HG03460 (cell line): ENCODE data around the gene HCFC1.

Experiments
- ATAC-seq: cut with Tn5 transposase; IDR thresholded peaks from one replicate; pipeline ENCODE4 v1.9.1; 2021; ENCODE audit not compliant: unreplicated experiment

The HCFC1 gene

GRCh38 chrX:153959649-153960048 is 12.0 kb downstream of the HCFC1 start:
- ATAC-seq: no peak

GRCh38 chrX:153958605-153959004 is 13.0 kb downstream of the HCFC1 start:
- ATAC-seq: no peak

- ATAC-seq: no peak
Measured at GRCh38 chrX:153957224-153957623, 14.4 kb downstream of the HCFC1 start.

- ATAC-seq: no peak
Measured at GRCh38 chrX:153956044-153956907, 15.3 kb downstream of the HCFC1 start.

- ATAC-seq: no peak
Measured at GRCh38 chrX:153955228-153955732, 16.3 kb downstream of the HCFC1 start.

- no peak for ATAC-seq
Measured at GRCh38 chrX:153954558-153955227, 16.9 kb downstream of the HCFC1 start.

- ATAC-seq: no peak
Measured at GRCh38 chrX:153953892-153954557, 17.6 kb downstream of the HCFC1 start.

- ATAC-seq: no peak
Measured at GRCh38 chrX:153953342-153953830, 18.2 kb downstream of the HCFC1 start.

GRCh38 chrX:153952373-153953026 is 19.1 kb downstream of the HCFC1 start:
- no peak for ATAC-seq

GRCh38 chrX:153951683-153952372 is 19.8 kb downstream of the HCFC1 start:
- ATAC-seq: no peak

GRCh38 chrX:153950127-153950526 is 21.5 kb downstream of the HCFC1 start:
- no peak for ATAC-seq

GRCh38 chrX:153948847-153949805 is 22.5 kb downstream of the HCFC1 start:
- no peak for ATAC-seq

GRCh38 chrX:153948002-153948466 is 23.6 kb downstream of the HCFC1 start:
- no peak for ATAC-seq

GRCh38 chrX:153947009-153947769 is 24.4 kb downstream of the HCFC1 start:
- peak; percentile 66 for ATAC-seq

- no peak for ATAC-seq
Measured at GRCh38 chrX:153945956-153946943, 25.4 kb downstream of the HCFC1 start.

GRCh38 chrX:153944800-153945150 is 26.8 kb downstream of the HCFC1 start:
- no peak for ATAC-seq

- ATAC-seq: no peak
Measured at GRCh38 chrX:153944140-153944799, 27.3 kb downstream of the HCFC1 start, which contains the start of gene RENBP. RENBP (minus strand) TSS chrX:153944643; CDS start chrX:153944610, 33 bp downstream.
